ENCODE results near the gene RTKN2. TPM values are rescaled to one million over a fixed set of nuclear protein-coding genes. Genes with fewer than 3 reads are reported as not detected.
A peak's percentile ranks its signal among the peaks of the same experiment; 100 is the strongest.

The RTKN2 gene
- total and polyA plus RNA-seq, 4 donors: 0.05 to 0.93 (median 0.17) TPM; not detected in 1

DNA sequence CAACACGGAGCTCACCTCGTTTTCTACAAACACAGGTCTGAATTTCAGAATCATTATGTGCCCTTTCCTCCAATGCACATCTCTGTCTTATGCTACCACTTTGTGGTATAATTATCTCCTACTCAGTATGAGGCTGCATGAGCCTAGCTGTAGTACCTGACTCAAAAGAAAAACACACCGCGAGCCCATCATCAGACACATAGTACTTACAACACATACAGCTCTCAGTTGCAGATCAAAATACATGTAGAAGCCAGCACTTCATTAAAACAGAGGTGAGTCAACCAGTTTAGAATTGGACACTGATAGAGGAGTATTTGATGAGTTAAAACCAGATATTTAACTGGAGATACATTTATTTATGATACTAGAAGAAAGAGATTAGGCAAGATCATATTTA is 1.4 kb upstream of the RTKN2 start:
- DNase-seq (ENCODE audit: low spot score): no peak
- no peaks in the 10 kb centered on the region for H3K36me3 ChIP-seq (ENCODE audit: control insufficient read depth in 4 of 4, insufficient read depth in 3 of 4, low read depth in 1 of 4, low read length in 3 of 4)
- H3K4me3 ChIP-seq (ENCODE audit: low read depth in 1 of 3, low read length in 3 of 3): no peak overlapping the region
- H3K27ac ChIP-seq (ENCODE audit: low read depth in 1 of 2, low read length in 2 of 2): no peak overlapping the region
- no peaks in the 10 kb centered on the region for H3K27me3 ChIP-seq (ENCODE audit: control insufficient read depth in 4 of 4, insufficient read depth in 4 of 4, low read length in 3 of 4)
- H3K9ac ChIP-seq (ENCODE audit: low read depth in 1 of 2, low read length in 2 of 2): no peak overlapping the region
- H3K9me3 ChIP-seq (ENCODE audit: control insufficient read depth in 4 of 4, low read length in 3 of 4): no peaks in the 10 kb centered on the region
- TF ChIP-seq HNF4G (IDR thresholded peaks at IDR 0.05): no peak
- TF ChIP-seq HNF4A (conservative IDR thresholded peaks at IDR 0.05): no peak
- TF ChIP-seq, protein P1, sequence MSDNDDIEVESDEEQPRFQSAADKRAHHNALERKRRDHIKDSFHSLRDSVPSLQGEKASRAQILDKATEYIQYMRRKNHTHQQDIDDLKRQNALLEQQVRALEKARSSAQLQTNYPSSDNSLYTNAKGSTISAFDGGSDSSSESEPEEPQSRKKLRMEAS (IDR thresholded peaks at IDR 0.05): no peak
- TF ChIP-seq FOXA2 (IDR thresholded peaks at IDR 0.05): no peak
- no peak for TF ChIP-seq EGR1 (IDR thresholded peaks at IDR 0.05; ENCODE audit: low read depth in 2 of 2)
- TF ChIP-seq RXRA (IDR thresholded peaks at IDR 0.05): no peak
- no peak for TF ChIP-seq NR2F2 (IDR thresholded peaks at IDR 0.05)
- TF ChIP-seq JUND (IDR thresholded peaks at IDR 0.05): no peak
- TF ChIP-seq, protein P2, sequence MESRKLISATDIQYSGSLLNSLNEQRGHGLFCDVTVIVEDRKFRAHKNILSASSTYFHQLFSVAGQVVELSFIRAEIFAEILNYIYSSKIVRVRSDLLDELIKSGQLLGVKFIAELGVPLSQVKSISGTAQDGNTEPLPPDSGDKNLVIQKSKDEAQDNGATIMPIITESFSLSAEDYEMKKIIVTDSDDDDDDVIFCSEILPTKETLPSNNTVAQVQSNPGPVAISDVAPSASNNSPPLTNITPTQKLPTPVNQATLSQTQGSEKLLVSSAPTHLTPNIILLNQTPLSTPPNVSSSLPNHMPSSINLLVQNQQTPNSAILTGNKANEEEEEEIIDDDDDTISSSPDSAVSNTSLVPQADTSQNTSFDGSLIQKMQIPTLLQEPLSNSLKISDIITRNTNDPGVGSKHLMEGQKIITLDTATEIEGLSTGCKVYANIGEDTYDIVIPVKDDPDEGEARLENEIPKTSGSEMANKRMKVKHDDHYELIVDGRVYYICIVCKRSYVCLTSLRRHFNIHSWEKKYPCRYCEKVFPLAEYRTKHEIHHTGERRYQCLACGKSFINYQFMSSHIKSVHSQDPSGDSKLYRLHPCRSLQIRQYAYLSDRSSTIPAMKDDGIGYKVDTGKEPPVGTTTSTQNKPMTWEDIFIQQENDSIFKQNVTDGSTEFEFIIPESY (IDR thresholded peaks at IDR 0.05): no peak
- TF ChIP-seq RAD21 (IDR thresholded peaks at IDR 0.05): no peak
- no peak for TF ChIP-seq FOXA1 (IDR thresholded peaks at IDR 0.05)
- no peak for TF ChIP-seq GABPA (IDR thresholded peaks at IDR 0.05 in 1 of 2, conservative IDR thresholded peaks at IDR 0.05 in 1 of 2)
- TF ChIP-seq SP1 (IDR thresholded peaks at IDR 0.05): no peak
- 88% methylated on average over 4 of the region's 4 CpGs for WGBS
- H3K4me1 ChIP-seq (ENCODE audit: control insufficient read depth in 4 of 4, insufficient read depth in 4 of 4, low read length in 3 of 4): peaks cover 4 to 15% (median 9%) of the 10 kb centered on the region in 4 donors

DNA sequence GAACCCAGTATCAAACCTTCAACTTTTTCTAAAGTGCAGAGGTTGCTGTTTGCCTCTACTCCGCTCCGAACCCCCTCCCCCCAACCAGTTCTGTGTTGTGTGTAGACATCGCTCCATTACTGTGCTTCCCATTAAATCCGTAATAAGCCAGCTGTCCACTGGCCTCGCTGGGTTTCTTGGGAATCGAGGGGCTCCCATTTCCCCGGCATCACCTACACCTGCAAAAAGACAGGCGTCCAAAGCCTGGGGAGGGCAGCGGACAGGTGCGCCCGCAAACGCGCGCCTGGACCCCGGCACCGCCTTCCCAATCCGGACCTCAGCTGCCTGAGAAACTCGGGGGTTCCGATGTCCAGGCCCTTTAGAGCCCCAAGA is 631 bp downstream of the RTKN2 start:
- no peak for DNase-seq (ENCODE audit: low spot score)
- Histone ChIP-seq H3K4me3 (ENCODE audit: low read depth in 1 of 3, low read length in 3 of 3) (peak overlapping the region in 2 of 3 donors; percentile 76 to 85), H3K36me3 (ENCODE audit: control insufficient read depth in 4 of 4, insufficient read depth in 3 of 4, low read depth in 1 of 4, low read length in 3 of 4) (no peaks in the 10 kb centered on the region), H3K27me3 (ENCODE audit: control insufficient read depth in 4 of 4, insufficient read depth in 4 of 4, low read length in 3 of 4) (no peaks in the 10 kb centered on the region), H3K9me3 (ENCODE audit: control insufficient read depth in 4 of 4, low read length in 3 of 4) (no peaks in the 10 kb centered on the region), H3K9ac (ENCODE audit: low read depth in 1 of 2, low read length in 2 of 2) (no peak overlapping the region), H3K27ac (ENCODE audit: low read depth in 1 of 2, low read length in 2 of 2) (no peak overlapping the region), H3K4me1 (ENCODE audit: control insufficient read depth in 4 of 4, insufficient read depth in 4 of 4, low read length in 3 of 4) (peaks cover 4 to 15% (median 9%) of the 10 kb centered on the region in 4 donors)
- TF ChIP-seq, protein P1 (IDR thresholded peaks at IDR 0.05): no peak
- TF ChIP-seq, protein P3, sequence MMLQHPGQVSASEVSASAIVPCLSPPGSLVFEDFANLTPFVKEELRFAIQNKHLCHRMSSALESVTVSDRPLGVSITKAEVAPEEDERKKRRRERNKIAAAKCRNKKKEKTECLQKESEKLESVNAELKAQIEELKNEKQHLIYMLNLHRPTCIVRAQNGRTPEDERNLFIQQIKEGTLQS (IDR thresholded peaks at IDR 0.05): no peak
- TF ChIP-seq FOXA1 (IDR thresholded peaks at IDR 0.05) (no peak), RAD21 (IDR thresholded peaks at IDR 0.05) (no peak)
- TF ChIP-seq, protein P2 (IDR thresholded peaks at IDR 0.05): no peak
- WGBS: 4% methylated on average over 19 of the region's 19 CpGs

DNA sequence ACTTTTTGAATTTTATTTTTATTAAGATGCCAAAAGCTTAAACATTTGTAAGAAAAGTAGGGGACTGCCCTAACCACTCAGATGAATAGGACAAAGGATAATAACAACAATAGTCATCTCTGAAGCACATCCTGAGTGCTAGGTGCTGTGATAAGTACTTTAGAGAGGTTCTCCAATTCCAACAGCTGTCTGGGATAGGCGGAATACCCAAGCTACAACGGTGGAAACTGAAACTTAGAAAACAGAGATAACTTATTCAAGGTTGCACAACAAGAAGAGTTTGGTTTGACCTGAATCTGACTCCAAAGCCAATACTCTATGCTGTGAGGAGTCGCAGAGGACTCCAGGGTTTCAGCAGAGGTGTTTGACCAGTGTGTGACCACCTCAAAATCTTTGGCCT is 2.0 kb downstream of the RTKN2 start:
- Histone ChIP-seq H3K4me3 (ENCODE audit: low read depth in 1 of 3, low read length in 3 of 3) (no peak overlapping the region), H3K9ac (ENCODE audit: low read depth in 1 of 2, low read length in 2 of 2) (no peak overlapping the region), H3K36me3 (ENCODE audit: control insufficient read depth in 4 of 4, insufficient read depth in 3 of 4, low read depth in 1 of 4, low read length in 3 of 4) (no peaks in the 10 kb centered on the region), H3K27ac (ENCODE audit: low read depth in 1 of 2, low read length in 2 of 2) (no peak overlapping the region), H3K9me3 (ENCODE audit: control insufficient read depth in 4 of 4, low read length in 3 of 4) (no peaks in the 10 kb centered on the region), H3K27me3 (ENCODE audit: control insufficient read depth in 4 of 4, insufficient read depth in 4 of 4, low read length in 3 of 4) (no peaks in the 10 kb centered on the region), H3K4me1 (ENCODE audit: control insufficient read depth in 4 of 4, insufficient read depth in 4 of 4, low read length in 3 of 4) (peaks cover 4 to 15% (median 9%) of the 10 kb centered on the region in 4 donors)
- DNase-seq (ENCODE audit: low spot score): no peak
- 45% methylated on average over 3 of the region's 3 CpGs for WGBS
- TF ChIP-seq SP1 (IDR thresholded peaks at IDR 0.05) (no peak), JUND (IDR thresholded peaks at IDR 0.05) (no peak), FOXA1 (IDR thresholded peaks at IDR 0.05) (no peak), NR2F2 (IDR thresholded peaks at IDR 0.05) (no peak), YY1 (IDR thresholded peaks at IDR 0.05) (no peak), GABPA (IDR thresholded peaks at IDR 0.05 in 1 of 2, conservative IDR thresholded peaks at IDR 0.05 in 1 of 2) (no peak), HNF4A (conservative IDR thresholded peaks at IDR 0.05) (no peak), RAD21 (IDR thresholded peaks at IDR 0.05) (no peak), HNF4G (IDR thresholded peaks at IDR 0.05) (no peak), FOXA2 (IDR thresholded peaks at IDR 0.05) (no peak), RXRA (IDR thresholded peaks at IDR 0.05) (no peak)
- TF ChIP-seq, protein P2 (IDR thresholded peaks at IDR 0.05): no peak
- TF ChIP-seq, protein P3 (IDR thresholded peaks at IDR 0.05): no peak
- TF ChIP-seq, protein P4, sequence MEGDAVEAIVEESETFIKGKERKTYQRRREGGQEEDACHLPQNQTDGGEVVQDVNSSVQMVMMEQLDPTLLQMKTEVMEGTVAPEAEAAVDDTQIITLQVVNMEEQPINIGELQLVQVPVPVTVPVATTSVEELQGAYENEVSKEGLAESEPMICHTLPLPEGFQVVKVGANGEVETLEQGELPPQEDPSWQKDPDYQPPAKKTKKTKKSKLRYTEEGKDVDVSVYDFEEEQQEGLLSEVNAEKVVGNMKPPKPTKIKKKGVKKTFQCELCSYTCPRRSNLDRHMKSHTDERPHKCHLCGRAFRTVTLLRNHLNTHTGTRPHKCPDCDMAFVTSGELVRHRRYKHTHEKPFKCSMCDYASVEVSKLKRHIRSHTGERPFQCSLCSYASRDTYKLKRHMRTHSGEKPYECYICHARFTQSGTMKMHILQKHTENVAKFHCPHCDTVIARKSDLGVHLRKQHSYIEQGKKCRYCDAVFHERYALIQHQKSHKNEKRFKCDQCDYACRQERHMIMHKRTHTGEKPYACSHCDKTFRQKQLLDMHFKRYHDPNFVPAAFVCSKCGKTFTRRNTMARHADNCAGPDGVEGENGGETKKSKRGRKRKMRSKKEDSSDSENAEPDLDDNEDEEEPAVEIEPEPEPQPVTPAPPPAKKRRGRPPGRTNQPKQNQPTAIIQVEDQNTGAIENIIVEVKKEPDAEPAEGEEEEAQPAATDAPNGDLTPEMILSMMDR (IDR thresholded peaks at IDR 0.05; ENCODE audit: low read depth, low read length, missing input control): no peak

Measured in liver (tissue), 9 donors.